ENCODE results near the gene ENOSF1.

ENOSF1 gene

DNA sequence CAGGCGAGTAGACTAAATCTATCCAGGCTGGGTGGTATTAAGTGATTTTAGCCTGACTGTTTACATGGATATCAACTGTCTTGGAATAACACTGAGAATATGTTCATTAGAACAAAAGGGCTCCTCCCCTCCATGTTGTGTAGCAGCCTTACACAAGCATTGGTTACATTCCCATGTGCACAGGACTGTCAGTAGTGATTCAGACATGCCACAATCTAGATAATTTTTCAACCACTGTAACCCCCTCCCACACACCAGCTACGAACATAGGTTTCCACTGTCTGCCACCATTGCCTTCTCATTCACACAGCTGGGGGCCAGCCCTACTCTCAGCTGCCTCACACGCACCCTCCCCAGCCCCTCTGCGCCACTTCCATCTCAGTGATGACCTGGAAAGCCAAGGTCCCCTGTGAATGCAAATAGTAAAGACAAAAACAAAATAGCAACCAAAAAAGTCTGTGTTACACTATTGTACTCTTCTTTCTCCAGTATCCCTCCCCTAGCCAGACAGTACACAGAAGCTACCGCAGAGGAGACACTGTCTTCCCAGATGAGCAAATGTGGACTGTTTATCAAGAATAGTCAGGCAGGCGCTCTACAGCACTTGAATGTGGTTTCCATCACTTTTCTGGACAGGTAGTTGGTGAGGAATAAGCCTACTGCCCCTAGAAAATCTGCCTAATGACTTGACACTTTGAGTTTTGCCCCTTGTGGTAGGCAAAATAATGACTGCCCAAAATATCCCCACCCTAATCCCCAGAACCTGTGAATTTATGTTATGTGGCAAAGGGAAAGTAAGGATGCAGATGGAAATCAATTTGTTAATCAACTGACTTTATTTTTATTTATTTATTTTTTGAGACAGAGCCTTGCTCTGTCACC is 82.9 kb downstream of the ENOSF1 start:
- no peak for DNase-seq

DNA sequence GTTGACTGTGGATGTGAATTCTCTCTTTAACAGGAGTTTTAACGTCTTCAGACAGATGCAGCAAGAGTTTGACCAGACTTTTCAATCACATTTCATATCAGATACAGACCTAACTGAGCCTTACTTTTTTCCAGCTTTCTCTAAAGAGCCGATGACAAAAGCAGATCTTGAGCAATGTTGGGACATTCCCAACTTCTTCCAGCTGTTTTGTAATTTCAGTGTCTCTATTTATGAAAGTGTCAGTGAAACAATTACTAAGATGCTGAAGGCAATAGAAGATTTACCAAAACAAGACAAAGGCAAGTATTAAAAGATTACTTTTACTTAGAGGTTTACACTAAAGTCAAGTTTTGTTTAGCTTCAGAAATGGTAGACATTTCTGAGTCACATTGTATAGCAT is 85.2 kb downstream of the ENOSF1 start:
- DNase-seq: no peak

DNA sequence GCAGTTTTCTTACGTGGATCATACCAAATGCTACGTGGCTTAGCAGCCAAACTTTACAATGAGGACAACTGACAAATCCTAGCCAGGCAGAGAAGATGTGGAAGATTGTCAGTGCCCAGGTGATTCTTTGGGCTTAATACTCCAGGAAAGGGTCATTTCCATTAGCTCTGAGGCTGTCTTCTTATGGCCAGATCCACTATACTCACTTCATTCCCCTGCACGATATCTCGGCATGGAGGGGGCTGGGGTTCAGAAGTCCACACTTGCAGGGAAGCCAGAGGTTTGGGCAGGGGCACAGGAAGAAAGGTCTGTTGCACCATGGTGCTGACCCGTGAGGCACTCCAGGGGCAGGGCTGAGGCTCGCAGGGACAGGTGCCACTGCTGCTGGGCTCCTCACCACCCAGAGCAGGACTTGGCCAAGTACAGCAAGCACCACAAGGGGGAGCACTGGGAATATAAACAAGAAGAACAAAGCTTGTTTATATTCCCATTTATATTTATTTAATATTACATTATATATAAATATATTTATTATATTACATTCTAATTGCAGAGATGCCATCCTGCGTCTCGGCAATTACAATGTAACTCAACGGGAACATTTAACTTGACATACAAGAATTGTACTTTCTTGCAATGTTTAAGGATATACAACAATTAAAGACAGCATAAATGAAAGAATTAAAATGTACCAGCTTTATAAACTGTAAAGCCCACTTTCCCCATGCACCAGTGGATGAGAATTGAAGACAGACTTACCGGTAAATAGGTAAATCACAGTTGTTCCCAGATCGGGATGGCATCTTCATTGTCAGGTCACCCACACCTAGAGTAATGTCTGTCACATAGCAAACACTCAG is 88.4 kb downstream of the ENOSF1 start:
- DNase-seq: peak; percentile 37 to 71

DNA sequence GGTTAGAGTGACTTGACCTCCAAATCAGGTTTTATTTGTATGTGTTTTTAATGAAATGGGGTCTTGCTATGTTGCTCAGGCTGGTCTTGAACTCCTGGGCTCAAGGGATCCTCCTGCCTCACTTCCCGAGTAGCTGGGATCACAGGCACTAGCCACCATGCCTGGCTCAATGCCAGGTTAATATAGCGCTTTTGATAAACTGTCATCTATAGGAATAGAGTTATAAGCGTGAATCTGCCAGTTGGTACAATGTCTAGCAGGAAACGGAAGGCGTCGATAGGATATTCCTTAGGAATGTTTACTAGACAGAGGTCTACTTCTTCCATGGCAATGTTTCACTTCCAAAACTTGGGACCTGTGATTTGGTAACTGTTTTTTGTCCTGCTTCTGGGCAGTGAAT is 90.1 kb downstream of the ENOSF1 start:
- no peak for DNase-seq

DNA sequence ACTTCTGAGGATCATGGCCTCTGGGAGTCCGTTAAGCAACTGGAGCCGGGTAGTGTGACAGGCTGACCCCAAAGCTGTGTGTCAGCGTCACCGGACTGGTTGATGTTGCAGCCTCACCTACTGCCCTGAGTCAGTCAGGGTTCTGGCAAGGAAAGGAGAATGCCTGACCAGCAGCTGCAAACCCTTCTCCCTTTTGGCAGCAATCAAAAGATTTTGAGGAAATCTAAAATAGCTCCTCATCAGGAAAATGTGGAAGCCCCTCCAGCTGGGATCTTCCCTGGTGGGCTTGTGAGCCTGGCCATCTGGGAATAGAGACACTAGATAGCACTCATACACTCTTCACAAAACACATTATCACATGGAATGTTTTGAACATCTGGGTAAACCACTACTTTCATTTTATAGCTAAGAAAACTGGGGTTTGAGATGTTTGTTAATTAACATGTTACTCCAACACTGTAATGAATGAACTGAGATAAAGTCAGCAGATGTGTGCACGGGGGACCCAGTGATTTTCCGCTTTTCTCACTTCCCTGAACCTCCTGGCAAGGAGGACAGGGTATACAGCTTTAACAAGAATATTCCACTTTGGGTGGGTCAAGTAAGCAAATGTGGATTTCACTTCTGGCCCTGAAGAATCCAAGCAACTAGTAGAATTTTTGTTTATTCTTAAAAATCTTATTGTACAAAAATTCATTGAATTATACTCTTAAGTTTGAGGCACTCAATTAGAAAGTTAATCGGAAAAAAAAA is 91.0 kb downstream of the ENOSF1 start:
- DNase-seq: no peak
